ENCODE results near the gene DMRTC2.

- TF ChIP-seq CTCF (conservative IDR thresholded peaks at IDR 0.05) (peak; percentile 63), EZH2 (IDR thresholded peaks at IDR 0.05; ENCODE audit: low read depth) (no peak)
Measured at GRCh38 chr19:41859618-41860418, 15.0 kb downstream of the DMRTC2 start, which contains the start of gene RPS19.

Measured in PC-9 (cell line).